H9 (cell line): ENCODE measurements around the gene ORC2. TPM values are rescaled to one million over a fixed set of nuclear protein-coding genes. Genes with fewer than 3 reads are reported as not detected.
A peak's percentile ranks its signal among the peaks of the same experiment; 100 is the strongest.

Source experiments
- DNase-seq: peaks from one replicate; pipeline ENCODE4 v3.0.0-alpha.2; 2017
- H2AFZ ChIP-seq: one replicate; pipeline ENCODE4 v1.6.1; 2013; ENCODE audit warnings: mild to moderate bottlenecking, low read length, control low read depth, moderate library complexity
- H2AK5ac ChIP-seq: 2 replicates; pipeline ENCODE4 v1.6.1; 2013; ENCODE audit warnings: low read length, control low read depth, mixed read lengths; ENCODE audit not compliant: insufficient read length
- H2BK120ac ChIP-seq: one replicate; pipeline ENCODE4 v1.6.1; 2013; ENCODE audit warnings: low read depth, mild to moderate bottlenecking, low read length, control low read depth, inconsistent platforms; ENCODE audit not compliant: poor library complexity, severe bottlenecking
- H2BK12ac ChIP-seq: 2 replicates; pipeline ENCODE4 v1.6.1; 2013; ENCODE audit warnings: low read length, control low read depth, mixed read lengths, low read depth; ENCODE audit not compliant: insufficient read length
- H2BK15ac ChIP-seq: 2 replicates; pipeline ENCODE4 v1.6.1; 2013; ENCODE audit warnings: low read depth, low read length, control low read depth
- H2BK20ac ChIP-seq: one replicate; pipeline ENCODE4 v1.6.1; 2013; ENCODE audit warnings: low read depth, mild to moderate bottlenecking, low read length, control low read depth, inconsistent platforms; ENCODE audit not compliant: poor library complexity, severe bottlenecking
- H2BK5ac ChIP-seq: 2 replicates; pipeline ENCODE4 v1.6.1; 2013; ENCODE audit warnings: low read length, control low read depth, mixed read lengths; ENCODE audit not compliant: insufficient read length
- H3K14ac ChIP-seq: 2 replicates; pipeline ENCODE4 v1.6.1; 2013; ENCODE audit warnings: low read length, control low read depth; ENCODE audit not compliant: insufficient read depth
- H3K18ac ChIP-seq: 2 replicates; pipeline ENCODE4 v1.6.1; 2013; ENCODE audit warnings: low read depth, mild to moderate bottlenecking, mixed read lengths, low read length, control low read depth; ENCODE audit not compliant: insufficient read length
- H3K23ac ChIP-seq: 2 replicates; pipeline ENCODE4 v1.6.1; 2013; ENCODE audit warnings: low read length, control low read depth, mixed read lengths, low read depth; ENCODE audit not compliant: insufficient read length
- H3K23me2 ChIP-seq: 2 replicates; pipeline ENCODE4 v1.6.1; 2013; ENCODE audit warnings: low read depth, mild to moderate bottlenecking, mixed read lengths, low read length, control low read depth; ENCODE audit not compliant: insufficient read length, poor library complexity, severe bottlenecking
- H3K27ac ChIP-seq: 2 replicates; pipeline ENCODE4 v1.5.1; 2013; ENCODE audit warnings: low read length, control low read depth, mixed read lengths, low read depth; ENCODE audit not compliant: insufficient read length
- H3K27me3 ChIP-seq: 2 replicates; pipeline ENCODE4 v1.6.1; 2013; ENCODE audit warnings: low read length, control low read depth, inconsistent platforms; ENCODE audit not compliant: insufficient read depth
- H3K4ac ChIP-seq: 2 replicates; pipeline ENCODE4 v1.6.1; 2013; ENCODE audit warnings: low read depth, mild to moderate bottlenecking, control low read depth, inconsistent platforms, low read length, moderate library complexity
- H3K4me1 ChIP-seq: 2 replicates; pipeline ENCODE4 v1.6.1; 2013; ENCODE audit warnings: low read length, control low read depth, inconsistent platforms; ENCODE audit not compliant: insufficient read depth
- H3K4me2 ChIP-seq: 2 replicates; pipeline ENCODE4 v1.6.1; 2013; ENCODE audit warnings: low read length, control low read depth, mixed read lengths; ENCODE audit not compliant: insufficient read length, insufficient read depth
- H3K56ac ChIP-seq: 2 replicates; pipeline ENCODE4 v1.6.1; 2013; ENCODE audit warnings: low read depth, mild to moderate bottlenecking, mixed read lengths, low read length, control low read depth; ENCODE audit not compliant: insufficient read length
- H3K79me1 ChIP-seq: 2 replicates; pipeline ENCODE4 v1.6.1; 2013; ENCODE audit warnings: low read depth, mild to moderate bottlenecking, moderate library complexity, low read length, control low read depth, inconsistent platforms; ENCODE audit not compliant: insufficient read depth, poor library complexity, severe bottlenecking
- H3K79me2 ChIP-seq: 2 replicates; pipeline ENCODE4 v1.6.1; 2013; ENCODE audit warnings: low read length, control low read depth, inconsistent platforms; ENCODE audit not compliant: insufficient read depth
- H3K9ac ChIP-seq: 2 replicates; pipeline ENCODE4 v1.6.1; 2013; ENCODE audit warnings: low read length, control low read depth, mixed read lengths; ENCODE audit not compliant: insufficient read length; ENCODE audit errors: extremely low read depth
- H3K9me3 ChIP-seq: one replicate; pipeline ENCODE4 v1.6.1; 2013; ENCODE audit warnings: low read depth, low read length, inconsistent platforms; ENCODE audit not compliant: control insufficient read depth
- H3T11ph ChIP-seq: one replicate; pipeline ENCODE4 v1.6.1; 2013; ENCODE audit warnings: mild to moderate bottlenecking, low read length, control low read depth, inconsistent platforms
- H4K20me1 ChIP-seq: one replicate; pipeline ENCODE4 v1.6.1; 2013; ENCODE audit not compliant: control insufficient read depth, insufficient read length, insufficient read depth
- H4K5ac ChIP-seq: 2 replicates; pipeline ENCODE4 v1.6.1; 2013; ENCODE audit warnings: low read depth, mild to moderate bottlenecking, mixed read lengths, low read length, control low read depth; ENCODE audit not compliant: insufficient read length
- H4K8ac ChIP-seq: replicated peaks from 2 replicates; pipeline ENCODE4 v1.6.1; 2013; ENCODE audit warnings: low read length, control low read depth, mixed read lengths, low read depth; ENCODE audit not compliant: insufficient read length
- H4K91ac ChIP-seq: 2 replicates; pipeline ENCODE4 v1.6.1; 2013; ENCODE audit warnings: low read depth, mild to moderate bottlenecking, moderate library complexity, mixed read lengths, low read length, control low read depth; ENCODE audit not compliant: insufficient read length
- H3K27ac Mint-ChIP-seq, 3 experiments: 2 replicates in 2 of 3; 3 replicates in 1 of 3; pipeline ENCODE4 v1.8.0; 2020 to 2021; ENCODE audit warnings: mixed read lengths in 3 of 3, mild to moderate bottlenecking in 1 of 3, moderate library complexity in 1 of 3
- H3K27me3 Mint-ChIP-seq: 2 replicates; pipeline ENCODE4 v1.8.0; 2021; ENCODE audit warnings: low read depth, mild to moderate bottlenecking, moderate library complexity, mixed read lengths
- H3K36me3 Mint-ChIP-seq, 3 experiments: 2 replicates in 2 of 3; 3 replicates in 1 of 3; pipeline ENCODE4 v1.8.0; 2020 to 2021; ENCODE audit warnings: low read depth in 3 of 3, mixed read lengths in 3 of 3; ENCODE audit not compliant: insufficient read depth in 1 of 3
- H3K4me1 Mint-ChIP-seq, 2 experiments: 2 replicates each; pipeline ENCODE4 v1.8.0; 2020; ENCODE audit warnings: mixed read lengths in 2 of 2
- H3K4me3 Mint-ChIP-seq, 2 experiments: 2 replicates in 1 of 2; 3 replicates in 1 of 2; pipeline ENCODE4 v1.8.0; 2020 to 2021; ENCODE audit warnings: mild to moderate bottlenecking in 2 of 2, mixed read lengths in 2 of 2, moderate library complexity in 1 of 2
- H3K9me3 Mint-ChIP-seq, 2 experiments: 2 replicates in 1 of 2; 3 replicates in 1 of 2; pipeline ENCODE4 v1.8.0; 2020; ENCODE audit warnings: mild to moderate bottlenecking in 2 of 2, mixed read lengths in 2 of 2, moderate library complexity in 1 of 2
- CTCF ChIP-seq: fragments of 200-600 bp; sonication (generic); conservative IDR thresholded peaks from 3 replicates; pipeline ENCODE4 v1.8.0; 2021; ENCODE audit warnings: antibody characterized with exemption, mild to moderate bottlenecking
- WGBS: extraction: QIAGEN DNeasy Blood & Tissue Kit; methylation state at CpG from one replicate; pipeline ENCODE4 v1.1.7; 2013; ENCODE audit warnings: missing lambda C conversion rate, low lambda C conversion rate, mixed read lengths; ENCODE audit not compliant: insufficient read length; ENCODE audit errors: extremely low coverage; 5-methylcytosine and 5-hydroxymethylcytosine counted together
- total RNA-seq: library from RNA; stranded (reverse); gene quantifications from 2 replicates; pipeline ENCODE4 v1.2.1, GENCODE V29; 2021

The ORC2 gene
- total RNA-seq, 1 experiment from 2014 or later: 65.2 TPM

GRCh38 chr2:200864176-200865034, 99.1 kb downstream of the ORC2 start, which contains the start of gene CLK1:
CLK1 (minus strand) TSS chr2:200864658; CDS start chr2:200861862, 2,796 bp downstream.
- Mint-ChIP-seq H3K9me3 (no peaks in the 10 kb centered on the region), H3K36me3 (peaks cover 12 to 32% (median 28%) of the 10 kb centered on the region in 3 experiments), H3K4me3 (peak within 1 kb of the TSS; percentile 94 to 97), H3K27ac (peak within 1 kb of the TSS; percentile 98 to 99 (median 99)), H3K27me3 (no peaks in the 10 kb centered on the region), H3K4me1 (peaks cover 22 to 23% of the 10 kb centered on the region in 2 experiments)
- Histone ChIP-seq H2BK120ac (no peak within 1 kb of the TSS), H3K27ac (peak within 1 kb of the TSS; percentile 36), H2BK20ac (no peak within 1 kb of the TSS), H3K4me2 (peak within 1 kb of the TSS; percentile 72), H3K56ac (peak within 1 kb of the TSS; percentile 64), H3K79me1 (no peaks in the 10 kb centered on the region), H3K23ac (no peak within 1 kb of the TSS), H2BK5ac (peak within 1 kb of the TSS; percentile 66), H2BK15ac (no peak within 1 kb of the TSS), H3K4me1 (no peaks in the 10 kb centered on the region), H3K9me3 (no peaks in the 10 kb centered on the region), H3K9ac (peak within 1 kb of the TSS; percentile 97), H4K5ac (peak within 1 kb of the TSS; percentile 8), H3K27me3 (no peaks in the 10 kb centered on the region), H4K91ac (peak within 1 kb of the TSS; percentile 53), H4K8ac (peak within 1 kb of the TSS; percentile 34), H2BK12ac (peak within 1 kb of the TSS; percentile 90), H2AK5ac (peak within 1 kb of the TSS; percentile 2), H3K14ac (peak within 1 kb of the TSS; percentile 94), H3K4ac (no peak within 1 kb of the TSS; the same call in 1 of the 2 replicates), H2AFZ (no peak within 1 kb of the TSS), H4K20me1 (no peaks in the 10 kb centered on the region), H3T11ph (no peak within 1 kb of the TSS), H3K79me2 (peaks cover 25% of the 10 kb centered on the region; the same call in 1 of the 2 replicates), H3K23me2 (peaks cover 10% of the 10 kb centered on the region), H3K18ac (peak within 1 kb of the TSS; percentile 88)
- DNase-seq: peak; percentile 88
- WGBS: no CpG with 5 or more reads among the region's 89 CpGs
- TF ChIP-seq CTCF: no peak
